Forelimb muscle (tissue), 1 donor: ENCODE results near the gene HIVEP3. TPM values are rescaled to one million over a fixed set of nuclear protein-coding genes. Genes with fewer than 3 reads are reported as not detected.

Experiments
- DNase-seq: peaks from one replicate; pipeline ENCODE4 v3.0.0-alpha.2; 2013; ENCODE audit warnings: low read depth
- polyA plus RNA-seq: library from polyadenylated mRNA; unstranded; fragments of 120-200 nt; gene quantifications from one replicate; pipeline ENCODE4 v1.2.1, GENCODE V29; 2013; ENCODE audit not compliant: insufficient read length

Gene HIVEP3
- polyA plus RNA-seq, 1 donor, result 2.1 TPM

DNA sequence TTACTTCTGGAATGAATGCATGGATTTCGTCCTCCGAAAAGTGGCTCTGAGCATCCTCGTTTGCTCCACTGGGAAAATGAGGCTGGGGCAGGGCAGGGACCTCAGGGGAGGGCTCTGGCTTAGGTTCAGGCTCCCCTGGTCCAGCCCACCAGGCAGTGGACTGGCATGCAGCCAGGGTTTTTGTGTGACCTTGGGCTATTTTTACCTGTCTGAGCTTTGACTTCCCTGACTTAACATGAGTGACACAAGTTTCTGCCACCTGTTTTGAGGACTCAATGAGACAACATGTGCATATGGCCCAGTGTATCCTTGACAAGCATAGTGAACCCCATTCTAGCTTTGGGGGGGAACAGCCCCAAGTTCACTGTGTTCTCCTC, 401.7 kb downstream of the HIVEP3 start:
- no peak for DNase-seq

DNA sequence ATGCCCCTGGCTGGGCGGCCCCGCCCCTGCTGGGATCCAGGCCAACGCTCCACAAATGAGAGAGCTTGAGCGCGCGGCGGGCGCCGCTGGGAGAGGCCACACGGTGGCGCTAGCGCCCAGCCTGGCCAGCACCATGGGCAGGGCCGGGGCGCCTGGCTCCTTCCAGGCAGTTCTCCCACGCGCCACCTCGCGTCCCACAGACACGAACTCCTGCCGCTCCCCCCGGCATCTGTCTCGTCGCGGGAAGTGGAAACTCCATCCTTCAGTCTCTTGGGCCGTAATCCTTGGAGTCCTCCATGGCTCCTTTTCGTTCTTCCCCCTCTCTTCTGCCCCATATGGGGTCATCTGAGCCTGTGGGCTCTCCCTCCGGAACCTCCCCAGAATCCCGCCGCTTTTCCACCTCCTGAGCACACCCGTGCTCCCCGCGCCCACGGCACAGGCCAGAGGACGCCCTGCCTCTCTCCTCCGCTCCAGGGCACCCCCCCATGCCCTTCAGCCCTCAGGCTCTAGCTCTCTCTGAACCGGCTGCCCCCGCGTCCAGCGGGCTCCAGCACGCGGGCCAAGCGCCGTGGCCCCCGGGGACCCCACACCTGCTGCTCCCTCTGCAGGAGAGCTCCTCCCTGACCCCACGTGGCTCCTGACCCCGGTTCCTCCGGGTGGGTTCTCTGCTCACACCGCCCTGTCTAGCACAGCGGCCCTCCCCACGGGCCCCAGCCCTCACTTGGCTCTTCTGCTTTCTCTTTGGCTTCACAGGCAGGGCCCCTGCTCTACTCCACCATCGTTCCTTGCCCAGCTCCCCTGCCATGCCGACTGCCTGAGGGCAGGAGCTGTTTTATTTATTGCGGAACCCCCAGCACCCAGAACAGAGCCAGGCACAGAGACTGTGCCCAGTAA, 402.3 kb downstream of the HIVEP3 start:
- peak; percentile 88 for DNase-seq

DNA sequence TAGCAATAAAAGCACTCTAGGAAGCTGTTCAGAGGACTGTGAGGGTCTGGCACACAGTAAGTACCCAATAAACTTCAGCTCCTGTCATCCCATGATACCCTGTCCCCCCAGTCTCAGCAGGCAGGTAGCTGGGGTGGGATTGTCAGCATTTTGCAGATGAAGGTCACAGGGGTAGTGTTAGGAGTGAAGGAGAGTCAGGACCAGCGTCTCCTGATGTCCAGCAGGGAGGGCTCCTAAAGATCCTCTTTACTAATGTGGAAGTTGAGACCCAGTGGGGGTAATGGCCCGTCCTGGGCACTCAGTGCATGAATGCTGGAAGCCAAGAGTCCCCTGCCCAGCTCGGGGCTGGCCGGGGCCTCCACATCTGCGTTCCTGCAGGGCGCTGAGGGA, 402.9 kb downstream of the HIVEP3 start:
- DNase-seq, result no peak

DNA sequence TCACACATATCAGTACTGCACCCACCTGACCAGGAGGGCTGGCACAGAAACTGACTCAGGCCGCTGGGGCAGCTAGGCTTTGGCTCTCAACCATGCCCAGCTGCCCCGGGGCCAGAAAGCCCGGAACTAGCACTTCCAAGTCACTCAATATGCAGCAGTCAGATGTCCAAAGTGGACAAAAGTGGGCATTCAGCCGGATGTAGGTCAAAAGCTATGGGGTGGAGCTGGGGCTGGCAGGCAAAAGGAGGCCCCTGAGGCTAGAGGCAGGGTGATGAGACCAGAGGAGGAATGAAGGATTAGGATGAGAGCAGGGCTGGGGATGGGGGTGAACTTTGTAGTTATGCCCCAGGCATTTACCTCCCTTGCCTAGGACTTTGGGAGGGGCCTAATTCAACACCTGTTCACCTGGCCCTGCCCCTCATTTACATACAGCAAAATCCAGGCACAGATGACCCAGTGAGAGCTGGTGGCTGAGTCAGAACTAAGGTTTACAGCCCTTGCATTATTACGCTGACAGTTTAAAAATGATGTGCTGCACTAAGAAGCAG, 403.5 kb downstream of the HIVEP3 start:
- DNase-seq, result no peak

DNA sequence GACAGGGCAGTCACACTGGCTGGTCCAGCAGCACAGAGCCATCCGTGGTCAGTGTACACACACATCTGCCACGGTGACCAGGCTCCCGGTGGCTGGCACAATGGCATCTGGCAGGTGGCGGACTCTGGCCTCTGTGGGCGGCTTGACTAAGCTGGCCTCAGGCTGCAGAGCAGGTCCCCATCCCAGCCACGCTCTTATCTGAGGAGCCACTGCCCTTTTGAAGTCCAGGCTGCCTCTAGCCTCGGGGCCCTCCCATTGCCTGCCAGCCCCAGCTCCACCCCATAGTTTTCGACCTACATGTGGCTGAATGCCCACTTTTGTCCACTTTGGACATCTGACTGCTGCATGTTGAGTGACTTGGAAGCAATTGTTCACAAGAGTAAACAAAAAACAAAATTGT, 404.3 kb downstream of the HIVEP3 start:
- DNase-seq, result no peak

DNA sequence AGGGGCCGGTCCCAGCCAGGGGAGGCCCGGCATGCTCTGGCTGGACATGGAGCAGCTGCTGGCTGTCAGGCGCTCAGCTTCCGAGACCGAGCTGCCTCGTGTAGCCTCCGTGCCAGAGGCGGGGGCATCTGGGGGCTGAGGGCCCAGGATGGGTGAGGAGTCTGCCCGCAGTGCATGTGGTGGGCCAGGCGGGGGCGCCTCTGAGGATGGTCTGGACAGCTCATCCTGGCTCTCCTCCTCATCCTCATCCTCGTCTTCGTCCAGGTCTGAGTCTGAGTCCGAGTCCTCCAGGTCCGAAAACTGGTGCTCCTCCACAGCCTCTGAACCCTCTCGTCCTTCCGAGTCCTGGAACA, 405.4 kb downstream of the HIVEP3 start:
- no peak for DNase-seq

DNA sequence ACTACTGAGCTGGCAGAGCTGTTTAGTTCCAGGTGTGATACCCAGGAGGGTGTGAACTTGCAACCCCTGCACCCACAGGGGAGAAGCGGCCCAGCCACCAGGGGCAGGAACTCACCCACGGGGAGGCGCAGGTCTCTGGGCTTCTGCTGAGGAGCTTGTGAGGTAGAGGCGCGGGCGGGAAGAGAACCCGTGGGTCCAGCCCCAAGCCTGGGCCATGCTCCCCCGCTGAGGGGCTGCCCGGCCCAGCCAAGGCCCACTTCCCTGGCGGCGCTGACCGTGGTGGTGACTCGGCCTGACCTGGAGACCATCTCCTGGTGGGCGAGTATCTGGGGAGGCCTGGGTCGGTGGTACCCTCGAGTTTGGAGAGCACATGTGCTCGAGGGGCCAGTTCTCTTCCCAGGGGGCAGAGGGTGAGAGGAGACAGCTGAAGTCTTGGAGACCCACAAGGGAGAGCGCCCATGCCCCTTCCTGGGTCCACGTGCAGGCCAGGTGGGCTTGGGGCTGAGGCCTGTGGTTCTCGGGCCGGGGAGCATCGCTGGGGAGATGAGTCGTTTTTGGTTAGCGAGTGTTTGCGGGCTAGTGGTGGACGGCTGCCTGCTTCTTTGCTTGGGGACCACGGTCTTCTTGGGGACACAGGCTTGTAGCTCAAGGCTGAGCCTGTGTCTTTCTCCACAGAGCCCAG, 405.9 kb downstream of the HIVEP3 start:
- no peak for DNase-seq

DNA sequence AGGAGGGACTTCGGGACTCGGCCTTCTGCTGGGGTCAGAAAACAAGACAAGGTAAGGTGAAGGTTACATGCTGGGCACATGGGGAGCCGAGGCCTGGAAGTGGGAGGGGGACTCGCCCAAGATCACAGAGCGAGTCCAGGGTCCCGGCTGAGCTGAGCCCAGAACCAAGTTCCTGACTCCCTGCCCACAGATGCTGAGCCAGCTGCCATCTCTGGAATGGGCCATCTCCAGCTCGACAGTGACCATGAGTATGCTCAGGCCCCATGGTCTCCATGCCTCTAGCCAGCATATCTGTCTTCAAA, 407.5 kb downstream of the HIVEP3 start:
- no peak for DNase-seq

DNA sequence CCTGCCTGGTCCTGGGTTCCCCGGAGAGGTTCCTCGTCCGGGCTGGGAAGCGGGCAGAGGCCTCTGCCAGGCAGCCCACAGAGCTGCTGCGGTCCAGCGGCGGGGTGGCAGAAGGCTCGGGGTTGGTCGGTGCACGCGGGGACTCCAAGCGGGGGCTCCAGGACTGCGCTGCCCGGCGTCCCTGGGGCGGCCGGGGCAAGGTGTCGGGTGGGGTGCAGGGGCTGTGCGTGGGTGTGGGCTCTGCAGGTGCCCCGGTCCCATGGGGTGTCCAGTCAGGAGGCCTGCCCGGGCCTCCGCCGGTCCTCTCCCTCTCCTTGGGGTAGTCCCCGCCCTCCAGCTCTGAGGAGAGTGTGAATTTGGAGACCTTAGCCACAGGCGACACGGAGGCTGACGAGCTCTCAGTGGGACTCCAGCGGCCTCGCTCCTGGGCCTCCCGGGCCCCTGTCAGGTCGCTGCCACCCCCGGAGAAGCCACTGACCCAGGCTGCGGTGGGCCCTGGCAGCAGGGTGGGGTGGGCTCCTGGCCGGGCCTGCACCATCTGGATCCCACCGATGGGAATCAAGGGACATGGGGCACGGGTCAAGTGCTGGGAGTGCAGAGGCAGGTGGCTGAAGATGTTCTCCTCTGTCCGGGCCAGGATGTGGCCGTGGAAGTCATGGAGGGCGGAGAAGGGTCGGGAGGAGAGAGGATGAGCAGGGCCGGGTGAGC, 408.0 kb downstream of the HIVEP3 start:
- DNase-seq, result no peak

DNA sequence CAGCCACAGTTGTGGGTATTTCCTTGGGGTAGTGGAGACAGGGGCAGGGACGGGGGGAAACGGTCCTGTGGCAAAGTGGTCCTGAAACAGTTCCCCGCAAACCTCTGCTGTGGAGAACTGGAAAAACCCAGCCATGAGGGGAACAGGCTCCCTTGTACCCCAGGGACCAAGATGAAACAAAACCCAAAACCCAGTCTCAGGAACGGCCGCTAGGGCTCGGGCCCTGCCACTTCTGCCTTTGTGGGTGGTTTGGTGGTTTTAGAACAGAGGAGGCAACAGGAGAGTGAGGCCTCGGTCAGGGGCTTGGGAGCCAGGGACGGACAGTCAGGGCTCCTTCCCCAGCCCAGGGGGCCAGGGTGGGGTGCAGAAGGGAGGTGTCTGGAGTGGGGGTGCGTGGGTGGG, 409.5 kb downstream of the HIVEP3 start:
- DNase-seq, result no peak

DNA sequence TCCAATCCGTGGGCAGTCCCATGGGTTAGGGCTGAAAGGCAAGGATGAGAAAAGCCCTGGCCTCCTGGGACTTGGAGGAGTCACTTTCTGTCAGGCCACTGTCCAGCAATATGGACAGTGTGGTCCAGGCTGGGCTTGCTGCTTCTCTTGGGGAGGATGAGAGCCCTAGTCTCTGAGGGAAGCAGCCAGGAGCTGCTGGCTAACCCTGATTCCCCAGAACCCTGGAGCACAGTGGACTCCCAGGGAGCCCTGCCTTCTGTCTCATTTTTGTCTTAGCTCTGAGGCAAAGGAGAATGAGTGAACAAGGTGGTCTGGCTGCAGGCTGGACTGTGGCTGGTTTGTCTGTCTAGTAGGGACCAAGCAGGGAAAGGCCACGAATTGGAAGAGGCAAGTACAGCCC, 410.4 kb downstream of the HIVEP3 start:
- no peak for DNase-seq

DNA sequence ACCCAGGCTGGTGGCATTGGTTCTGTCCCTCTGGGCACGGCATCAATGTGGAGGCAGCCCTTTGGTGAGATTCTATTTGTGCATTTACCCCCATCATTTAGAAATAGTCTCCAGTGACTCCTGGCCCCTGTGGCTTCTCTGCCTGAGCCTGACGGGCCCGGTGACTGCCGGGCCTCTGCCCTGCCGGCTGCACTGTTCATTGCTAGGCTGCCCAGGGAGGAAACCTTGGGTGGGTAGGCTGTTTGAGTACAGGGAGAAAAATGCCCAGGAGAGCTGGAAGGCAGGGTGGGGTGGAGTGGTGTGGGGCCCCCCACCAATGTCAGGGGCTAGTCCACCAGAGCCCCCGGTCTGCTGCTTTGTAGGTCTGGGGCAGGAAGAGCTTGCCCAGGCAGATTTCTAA, 410.9 kb downstream of the HIVEP3 start:
- DNase-seq, result no peak

DNA sequence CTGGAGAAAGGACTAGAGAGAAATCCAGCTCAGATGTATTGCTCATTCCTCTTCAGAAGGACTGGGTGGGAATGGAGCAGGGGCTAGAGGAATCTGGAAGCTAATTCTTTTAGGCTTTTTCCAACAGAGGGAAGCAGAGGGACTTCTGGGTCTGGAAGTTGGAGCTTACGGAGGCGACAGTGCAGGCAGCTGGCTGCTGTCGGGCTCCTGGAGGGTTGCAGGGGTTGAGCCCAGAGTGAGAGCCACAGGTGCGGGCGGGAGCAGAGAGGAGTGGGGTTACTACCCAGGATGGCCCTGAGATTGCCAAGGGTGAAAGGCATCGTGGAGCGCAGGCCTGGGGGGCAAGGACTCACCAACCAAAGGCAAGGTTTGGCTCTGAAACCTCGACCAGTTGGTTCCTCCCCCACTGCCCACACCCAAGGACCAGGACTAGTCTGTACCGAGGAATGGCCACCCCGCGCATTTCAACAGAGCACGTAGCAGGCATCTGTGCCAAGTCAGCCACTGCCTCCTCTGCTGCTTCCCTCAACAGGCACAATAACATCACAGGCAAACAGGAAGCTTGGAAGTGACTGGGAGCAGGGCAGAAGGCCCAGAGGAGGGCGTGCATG, 411.5 kb downstream of the HIVEP3 start:
- no peak for DNase-seq

DNA sequence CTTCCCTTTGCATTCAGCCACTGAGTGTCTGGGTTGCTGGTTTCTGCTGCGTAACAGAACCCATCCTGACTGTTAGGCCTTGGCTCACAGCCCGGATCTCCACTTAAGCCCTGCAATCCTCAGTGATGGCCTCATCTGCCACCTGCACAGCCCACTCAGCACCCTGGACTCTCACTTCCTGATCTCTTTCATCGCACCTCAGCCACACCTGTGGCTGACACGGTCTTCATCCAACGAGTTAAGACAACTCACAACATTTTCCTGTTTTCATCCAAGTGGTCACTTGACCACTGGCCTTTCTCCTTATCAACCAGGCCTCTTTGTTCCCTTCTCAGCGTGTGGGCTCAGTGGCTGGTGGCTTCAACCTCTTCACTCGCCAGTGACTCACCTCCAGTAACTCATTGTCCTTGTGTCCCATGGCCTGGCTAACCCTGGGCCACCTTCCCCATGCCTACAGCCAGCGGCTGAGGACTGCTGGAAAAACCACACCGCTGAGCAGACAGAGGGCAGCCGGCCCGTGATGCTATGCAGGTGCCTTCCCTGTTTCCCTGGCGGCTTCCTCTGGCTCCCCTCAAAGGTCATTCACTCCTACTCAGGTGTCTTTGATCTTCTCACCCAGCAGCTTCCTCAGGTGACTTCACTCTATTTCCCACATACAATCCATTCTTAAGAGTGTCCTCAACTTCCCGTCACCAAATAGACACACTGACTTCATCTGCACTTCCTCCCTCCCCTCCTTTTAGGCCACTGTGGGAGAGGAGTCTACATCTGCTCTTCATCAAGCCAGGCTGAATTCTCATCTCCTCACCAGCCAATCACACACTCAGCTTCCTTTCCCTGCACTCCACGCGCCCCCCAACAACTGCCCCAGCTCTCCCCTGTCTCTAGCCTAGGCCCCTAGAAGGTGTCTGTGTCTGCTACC, 414.3 kb downstream of the HIVEP3 start:
- DNase-seq, result no peak

DNA sequence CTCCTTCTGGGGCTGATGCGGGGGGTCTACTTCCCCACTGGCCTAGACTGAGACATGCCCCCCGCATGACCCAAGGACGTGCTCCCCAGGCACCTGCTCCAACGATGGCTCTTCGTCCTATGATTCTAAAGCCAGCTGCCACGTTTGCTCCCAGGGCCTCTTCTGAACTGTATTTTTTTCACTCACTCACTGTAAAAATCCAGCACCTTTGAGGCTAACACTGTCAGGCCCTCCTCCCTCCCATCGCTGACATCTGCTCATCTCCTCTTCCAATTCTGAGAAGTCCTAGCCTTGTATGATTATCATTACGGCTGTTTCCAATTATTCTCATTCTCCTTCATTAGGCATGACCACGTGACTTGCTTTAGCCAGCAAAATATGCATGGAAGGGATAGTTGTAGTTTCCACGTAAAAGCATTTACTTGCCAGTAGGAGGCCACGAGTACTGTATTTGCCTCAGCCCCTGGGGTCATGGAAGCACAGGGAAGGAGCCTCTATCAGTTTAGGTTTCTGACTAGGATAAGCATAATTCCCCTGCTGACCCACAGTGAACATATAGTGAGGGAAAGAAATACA, 415.1 kb downstream of the HIVEP3 start:
- DNase-seq, result no peak

DNA sequence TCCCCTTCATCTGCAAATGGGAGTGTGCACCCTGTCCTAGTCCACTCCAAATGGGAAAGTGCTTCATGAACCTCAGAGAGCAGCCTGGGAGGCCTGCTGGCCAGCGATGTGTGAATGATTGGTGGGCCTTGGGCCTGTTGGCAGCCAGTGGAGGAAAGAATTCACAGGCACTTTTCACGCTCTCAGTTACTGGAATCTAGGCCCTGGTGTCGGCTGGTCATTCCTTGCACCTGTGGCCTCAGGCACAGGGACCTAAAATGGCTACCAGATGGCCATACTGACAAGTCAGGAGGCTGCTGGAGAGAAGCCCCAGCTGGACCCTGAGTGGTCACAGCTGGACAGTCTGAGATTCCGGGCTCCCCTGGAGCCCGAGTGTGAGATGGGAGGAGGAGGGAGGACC, 415.8 kb downstream of the HIVEP3 start:
- no peak for DNase-seq

DNA sequence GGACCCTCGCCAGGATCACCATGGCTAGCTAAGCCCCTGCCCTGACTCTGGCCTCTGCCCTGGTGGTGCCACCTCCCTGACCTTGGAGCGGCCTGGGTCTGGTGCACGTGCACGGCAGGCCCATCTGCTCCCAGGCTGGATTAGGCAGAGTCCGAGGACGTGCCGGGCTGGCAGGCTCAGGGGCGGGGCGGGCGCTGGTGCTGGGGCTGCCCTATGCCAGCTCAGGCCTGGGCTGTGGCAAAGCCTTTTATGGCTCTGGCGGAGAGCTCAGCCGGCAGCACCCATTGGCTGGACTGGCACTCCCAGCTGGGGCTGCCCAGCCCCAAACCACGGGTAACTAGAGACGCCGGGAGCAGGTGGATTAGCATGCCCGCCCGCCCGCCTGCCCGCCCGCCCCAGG, 417.1 kb downstream of the HIVEP3 start:
- DNase-seq, result no peak

DNA sequence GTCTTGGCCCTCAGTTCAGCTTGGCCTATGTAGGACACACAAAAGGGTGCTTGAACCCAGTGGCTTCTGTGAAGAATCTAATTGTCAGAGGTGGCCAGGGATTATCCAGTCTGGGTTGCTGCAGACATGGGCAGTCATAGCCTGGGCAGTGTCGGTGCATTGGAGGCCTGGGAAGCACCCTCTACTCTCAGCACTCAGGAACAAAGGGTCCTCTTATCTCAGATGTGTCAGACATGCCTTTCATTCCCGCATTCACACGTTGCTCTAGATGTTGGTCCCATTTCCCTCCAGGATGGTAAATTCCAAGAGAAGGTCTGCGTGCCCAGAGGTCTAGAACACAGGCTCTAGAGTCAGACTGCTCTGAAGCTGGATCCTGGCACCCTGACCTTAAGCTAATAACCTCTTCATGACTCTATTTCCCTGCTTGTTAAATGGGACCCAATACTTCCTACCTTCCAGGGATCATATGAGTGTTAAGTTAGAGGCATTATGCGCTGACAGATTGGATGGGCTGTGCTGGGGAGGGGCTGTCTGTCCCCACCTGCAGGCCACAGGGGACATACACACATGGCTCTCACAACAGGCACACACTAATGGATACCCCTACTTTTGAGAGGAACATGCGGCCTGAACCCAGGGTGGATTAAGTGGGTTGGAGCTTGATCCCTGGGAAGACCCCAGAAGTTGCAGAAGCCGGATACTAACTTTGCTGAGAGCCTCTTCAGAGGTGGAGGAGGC, 417.8 kb downstream of the HIVEP3 start:
- DNase-seq, result no peak

DNA sequence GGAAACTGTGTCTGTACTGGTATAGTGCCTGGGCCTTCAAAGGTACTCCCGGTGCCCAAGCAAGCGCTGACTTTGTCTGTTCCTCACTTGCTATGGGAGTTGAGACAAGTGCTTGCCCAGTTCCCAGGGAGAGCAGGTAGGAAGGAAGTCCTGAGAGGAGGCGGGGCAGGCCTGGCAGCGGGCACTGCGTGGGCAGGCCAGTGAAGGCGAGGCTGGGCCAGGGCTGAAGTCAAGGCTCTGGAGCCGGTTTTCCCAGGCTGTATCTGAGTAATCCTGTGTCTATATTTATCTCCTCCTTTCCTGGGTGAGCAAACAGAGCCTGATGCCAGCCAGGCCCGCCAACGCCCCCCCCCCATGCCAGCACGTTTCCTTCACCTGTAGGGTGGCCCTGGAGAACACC, 418.3 kb downstream of the HIVEP3 start:
- no peak for DNase-seq

DNA sequence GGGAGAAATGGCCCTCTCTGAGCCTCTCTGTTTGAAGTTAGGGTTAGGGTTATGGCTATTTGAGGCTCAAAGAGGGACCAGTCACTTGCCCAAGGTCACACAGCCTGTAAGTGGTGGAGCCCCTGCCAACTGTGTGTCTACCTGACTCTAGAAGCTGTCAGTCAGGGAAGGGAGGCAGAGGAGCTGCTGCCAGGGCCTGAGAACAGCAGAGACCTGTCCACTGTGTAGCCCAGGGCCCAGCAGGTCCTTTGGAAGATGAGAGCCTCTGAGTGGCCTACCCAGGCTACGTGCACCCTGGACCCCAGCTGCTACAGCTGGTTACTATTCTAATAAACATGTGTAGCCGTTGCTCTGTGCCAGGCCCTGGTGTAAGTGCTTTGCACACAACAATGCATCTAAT, 419.1 kb downstream of the HIVEP3 start:
- no peak for DNase-seq
